HG02763 (cell line): Measurements from ENCODE around the gene INSL3.
"Not testable (repeated sequence)": the region's sequence is repeated elsewhere in the genome, so short reads cannot be mapped to it uniquely, and the experiment has no call there.

Source experiments
- ATAC-seq: cut with Tn5 transposase; IDR thresholded peaks from one replicate; pipeline ENCODE4 v1.9.1; 2021; ENCODE audit warnings: mild to moderate bottlenecking, moderate library complexity; ENCODE audit not compliant: unreplicated experiment

INSL3 gene

GRCh38 chr19:17826508-17827056 is 5.3 kb upstream of the INSL3 start:
- ATAC-seq = no peak

GRCh38 chr19:17824339-17824738 is 3.0 kb upstream of the INSL3 start:
- no peak for ATAC-seq

GRCh38 chr19:17817668-17818363 is 3.5 kb downstream of the INSL3 start:
- ATAC-seq = no peak

- no peak for ATAC-seq
These were observed 9.2 kb downstream of the INSL3 start for GRCh38 chr19:17812099-17812498.

GRCh38 chr19:17811681-17812080 is 9.6 kb downstream of the INSL3 start:
- ATAC-seq = no peak

- no peak for ATAC-seq
These were observed 10.2 kb downstream of the INSL3 start for GRCh38 chr19:17811103-17811502.

- no peak for ATAC-seq
These were observed 13.5 kb downstream of the INSL3 start for GRCh38 chr19:17807731-17808316.

- no peak for ATAC-seq
These were observed 14.4 kb downstream of the INSL3 start for GRCh38 chr19:17806945-17807344.

- no peak for ATAC-seq
These were observed 15.9 kb downstream of the INSL3 start for GRCh38 chr19:17805427-17805826.

- no peak for ATAC-seq
These were observed 17.9 kb downstream of the INSL3 start for GRCh38 chr19:17803264-17803896.

- no peak for ATAC-seq
These were observed 19.0 kb downstream of the INSL3 start for GRCh38 chr19:17802137-17802858.

- not testable (repeated sequence) for ATAC-seq
These were observed 22.7 kb downstream of the INSL3 start for GRCh38 chr19:17798599-17798998.

GRCh38 chr19:17797424-17798201 is 23.7 kb downstream of the INSL3 start:
- ATAC-seq = no peak

GRCh38 chr19:17796838-17797423 is 24.4 kb downstream of the INSL3 start:
- no peak for ATAC-seq

- ATAC-seq = no peak
These were observed 25.1 kb downstream of the INSL3 start for GRCh38 chr19:17796013-17796837.

GRCh38 chr19:17795495-17795856 is 25.8 kb downstream of the INSL3 start:
- ATAC-seq = no peak

GRCh38 chr19:17794731-17795494 is 26.4 kb downstream of the INSL3 start, which contains the start of gene B3GNT3:
Gene B3GNT3, plus strand, starts transcription at chr19:17795138. Its CDS starts 12,670 bp downstream, at chr19:17807808.
- ATAC-seq = no peak

- no peak for ATAC-seq
These were observed 26.9 kb downstream of the INSL3 start for GRCh38 chr19:17794412-17794730.
